COLO668 (cell line): ENCODE measurements around the gene SPG7.
"Not testable (repeated sequence)": the region's sequence is repeated elsewhere in the genome, so short reads cannot be mapped to it uniquely, and the experiment has no call there.

Source experiments
- DNase-seq: peaks from one replicate; lab custom pipeline; 2025; ENCODE audit not compliant: unreplicated experiment; lab: John Stamatoyannopoulos, UW

Gene SPG7

GRCh38 chr16:89562939-89563338 is 54.7 kb downstream of the SPG7 start:
- no peak for DNase-seq

GRCh38 chr16:89563639-89564392 is 55.6 kb downstream of the SPG7 start:
- DNase-seq, result no peak

- no peak for DNase-seq
Measured at GRCh38 chr16:89564476-89565255, 56.5 kb downstream of the SPG7 start.

- no peak for DNase-seq
Measured at GRCh38 chr16:89565256-89565505, 57.0 kb downstream of the SPG7 start.

- DNase-seq, result peak; percentile 48
Measured at GRCh38 chr16:89565506-89566372, 57.5 kb downstream of the SPG7 start.

GRCh38 chr16:89567656-89568594 is 59.7 kb downstream of the SPG7 start:
- no peak for DNase-seq

- no peak for DNase-seq
Measured at GRCh38 chr16:89569506-89570341, 61.5 kb downstream of the SPG7 start.

GRCh38 chr16:89570342-89570923 is 62.2 kb downstream of the SPG7 start:
- DNase-seq, result no peak

- DNase-seq, result not testable (repeated sequence)
Measured at GRCh38 chr16:89570983-89571598, 62.9 kb downstream of the SPG7 start.

- no peak for DNase-seq
Measured at GRCh38 chr16:89571636-89572035, 63.4 kb downstream of the SPG7 start.

- peak; percentile 22 for DNase-seq
Measured at GRCh38 chr16:89572073-89572484, 63.9 kb downstream of the SPG7 start.

- no peak for DNase-seq
Measured at GRCh38 chr16:89572485-89573205, 64.4 kb downstream of the SPG7 start.

GRCh38 chr16:89573826-89574680 is 65.8 kb downstream of the SPG7 start:
- DNase-seq, result no peak

- DNase-seq, result peak; percentile 81
Measured at GRCh38 chr16:89574681-89575246, 66.6 kb downstream of the SPG7 start.

- peak; percentile 33 for DNase-seq
Measured at GRCh38 chr16:89575247-89576152, 67.3 kb downstream of the SPG7 start, which contains the start of gene CPNE7. CPNE7 (plus strand) TSS chr16:89575758; CDS start chr16:89575898, 140 bp downstream.
